RPMI7951 (cell line): ENCODE measurements around the gene CHST13. TPM values are rescaled to one million over a fixed set of nuclear protein-coding genes. Genes with fewer than 3 reads are reported as not detected.

Experiments used
- DNase-seq: peaks from one replicate; pipeline ENCODE4 v3.0.0-alpha.2; 2012; ENCODE audit warnings: low read depth
- total RNA-seq: library from RNA; depleted of rRNA; stranded (reverse); fragments of >200 nt; shearing (Covaris generic); gene quantifications from 2 replicates; pipeline ENCODE4 v1.2.3, GENCODE V29; 2014; rRNA removed

CHST13 gene, protein sequence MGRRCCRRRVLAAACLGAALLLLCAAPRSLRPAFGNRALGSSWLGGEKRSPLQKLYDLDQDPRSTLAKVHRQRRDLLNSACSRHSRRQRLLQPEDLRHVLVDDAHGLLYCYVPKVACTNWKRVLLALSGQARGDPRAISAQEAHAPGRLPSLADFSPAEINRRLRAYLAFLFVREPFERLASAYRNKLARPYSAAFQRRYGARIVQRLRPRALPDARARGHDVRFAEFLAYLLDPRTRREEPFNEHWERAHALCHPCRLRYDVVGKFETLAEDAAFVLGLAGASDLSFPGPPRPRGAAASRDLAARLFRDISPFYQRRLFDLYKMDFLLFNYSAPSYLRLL
- not detected in 2 replicates for total RNA-seq

DNA sequence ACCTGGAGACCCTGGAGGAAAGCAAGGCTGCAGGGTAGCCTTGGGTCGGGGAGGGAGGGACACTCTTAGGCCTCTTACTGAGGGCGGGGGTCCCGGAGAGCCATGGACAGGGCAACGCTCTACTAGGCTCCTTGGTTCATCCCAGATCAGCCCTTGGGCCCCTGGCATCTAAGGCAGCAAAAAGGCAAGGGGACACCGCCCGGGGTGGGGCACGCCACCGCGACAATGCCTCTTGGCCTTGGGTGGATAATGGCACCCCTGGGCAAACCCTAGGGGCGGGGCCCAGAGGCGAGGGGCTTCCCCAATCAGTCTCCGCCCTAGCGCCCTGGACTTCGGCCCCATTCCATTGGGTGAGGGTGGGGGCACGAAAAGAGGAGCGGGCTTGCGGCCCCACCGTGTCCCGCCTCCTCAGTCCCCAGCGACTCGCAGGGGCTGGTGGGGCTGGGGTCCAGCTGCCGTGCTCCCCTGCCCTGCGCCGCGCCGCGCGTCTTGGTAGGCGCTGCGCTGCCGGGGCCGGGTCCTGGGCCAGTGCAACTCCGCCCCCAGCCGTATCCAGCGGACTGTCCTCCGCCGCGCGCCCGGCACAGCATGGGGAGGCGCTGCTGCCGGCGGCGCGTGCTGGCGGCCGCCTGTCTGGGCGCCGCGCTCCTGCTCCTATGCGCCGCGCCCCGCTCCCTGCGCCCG, at the start of gene CHST13:
Gene CHST13, plus strand, starts transcription at position 411 of the 684 bp plus-strand sequence. Its CDS starts 178 bp downstream, at position 589.
- peak; percentile 45 for DNase-seq

DNA sequence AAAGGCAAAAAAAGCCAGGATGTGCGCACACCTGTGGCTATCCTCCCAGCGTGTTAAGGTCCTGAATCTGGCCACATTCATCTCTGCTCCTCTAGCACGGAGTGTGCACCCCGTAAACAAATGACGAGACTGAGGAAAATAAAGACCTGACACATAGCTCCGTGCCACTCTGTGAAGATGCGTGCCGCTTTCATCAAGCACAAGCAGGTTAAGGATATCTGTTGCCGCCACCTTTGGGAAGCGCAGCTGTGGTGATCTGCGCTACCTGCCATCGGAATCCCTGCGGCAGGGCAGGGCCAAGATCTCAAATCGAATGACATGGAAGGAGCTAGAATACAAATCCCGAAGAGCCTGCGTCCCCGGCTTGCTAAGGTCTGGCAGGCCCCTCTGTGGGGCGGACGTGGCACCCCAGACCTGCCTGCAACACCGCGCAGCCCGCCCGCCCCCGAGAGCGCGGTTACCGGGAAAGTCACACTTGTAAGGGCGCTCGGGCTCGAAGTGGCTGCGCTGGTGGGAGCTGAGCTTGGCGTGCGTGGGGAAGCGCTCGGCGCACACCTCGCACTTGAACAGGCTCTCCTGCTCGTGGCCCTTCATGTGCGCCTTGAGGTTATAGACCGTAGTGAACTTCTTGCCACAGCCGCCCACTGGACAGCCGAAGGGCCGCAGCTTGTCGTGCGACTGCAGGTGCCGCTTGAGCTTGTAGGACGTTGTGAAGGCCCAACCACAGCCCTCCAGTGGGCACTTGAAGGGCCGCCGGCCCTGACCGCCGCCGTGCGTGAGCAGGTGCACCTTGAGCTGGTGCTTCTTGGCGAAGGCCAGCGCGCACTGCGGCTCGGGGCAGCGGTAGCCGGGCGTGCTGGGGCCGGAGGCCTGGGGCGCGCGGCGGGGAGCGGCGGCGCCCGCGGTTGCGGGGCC, 49.2 kb upstream of the CHST13 start:
- peak; percentile 55 for DNase-seq

DNA sequence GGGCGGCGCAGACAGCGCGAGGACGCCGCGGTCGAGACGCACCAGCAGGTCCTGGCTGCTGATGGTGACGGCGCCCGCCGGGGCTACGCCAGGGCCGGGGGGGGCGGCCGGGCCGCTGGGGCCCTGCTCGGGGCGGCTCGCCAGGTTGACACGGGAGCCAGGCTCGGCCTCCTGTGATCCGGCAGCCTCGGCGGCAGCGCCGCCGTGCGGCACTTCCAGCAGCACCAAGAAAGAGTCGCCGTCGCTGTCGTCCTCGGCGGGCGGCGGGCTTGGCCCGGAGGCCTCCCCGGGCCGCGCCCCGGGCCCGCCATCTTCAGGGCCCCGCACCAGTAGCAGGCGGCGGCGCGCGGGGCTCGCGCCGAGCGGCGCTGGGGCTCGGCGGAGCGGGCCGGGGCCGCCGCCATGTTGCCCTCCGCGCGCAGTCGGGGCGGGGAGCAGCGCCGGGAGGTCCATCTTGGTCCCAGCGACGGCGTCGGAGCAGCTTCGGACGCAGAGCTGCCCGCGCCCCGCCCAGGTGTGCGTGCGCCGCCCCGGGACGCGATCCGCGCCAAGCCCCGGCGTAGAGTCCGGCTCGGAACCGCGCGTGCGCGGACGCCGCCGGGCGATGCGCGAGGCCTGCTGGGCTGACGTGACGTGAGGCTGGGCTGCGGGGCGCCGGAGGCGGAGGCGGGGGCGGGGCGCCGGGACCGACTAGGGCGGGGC, 48.4 kb upstream of the CHST13 start, which contains the start of gene ZXDC:
Gene ZXDC, minus strand, starts transcription at position 479 of the 702 bp plus-strand sequence. Its CDS starts 26 bp downstream, at position 453.
- DNase-seq, result peak; percentile 92

DNA sequence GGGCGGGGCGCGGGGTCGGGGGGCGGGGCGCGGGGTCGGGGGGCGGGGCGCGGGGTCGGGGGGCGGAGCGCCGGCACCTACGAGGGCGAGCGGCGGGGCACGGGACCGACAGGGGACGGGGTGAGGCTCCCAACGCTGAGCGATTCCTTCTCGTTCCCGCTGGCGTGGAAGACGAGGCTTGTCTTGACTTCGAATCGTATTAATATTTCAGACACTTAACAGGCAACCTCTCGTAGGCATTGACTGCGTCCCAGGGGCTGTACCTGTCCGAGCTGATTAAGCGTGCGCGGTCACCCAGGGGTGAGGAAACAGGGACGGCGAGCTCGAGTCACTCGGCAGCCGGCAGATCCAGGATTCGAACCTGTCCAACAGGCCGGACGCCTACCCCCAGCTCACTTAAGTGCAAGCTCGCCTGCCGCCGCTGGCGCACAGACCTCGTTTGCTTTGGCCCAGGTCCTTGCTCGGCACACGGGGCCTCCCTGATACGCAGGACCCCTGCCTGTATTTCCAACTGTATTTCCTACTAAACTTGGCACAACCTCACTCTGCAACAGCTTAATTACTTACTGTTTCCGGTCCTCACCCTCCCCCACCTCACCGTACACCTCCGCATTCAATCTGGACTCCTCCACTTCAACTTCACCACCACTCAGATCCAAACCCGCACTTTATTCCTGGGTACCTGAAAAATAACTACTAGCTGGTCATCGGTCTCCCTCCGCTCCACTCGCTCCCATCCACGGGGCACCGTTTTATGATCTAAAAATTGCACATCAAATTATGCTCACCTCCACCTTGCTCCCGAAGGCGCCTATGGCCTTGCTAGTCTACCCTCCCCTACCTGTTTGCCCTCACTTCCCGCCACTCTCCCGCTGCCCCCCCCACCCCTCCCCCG, 47.5 kb upstream of the CHST13 start:
- no peak for DNase-seq

DNA sequence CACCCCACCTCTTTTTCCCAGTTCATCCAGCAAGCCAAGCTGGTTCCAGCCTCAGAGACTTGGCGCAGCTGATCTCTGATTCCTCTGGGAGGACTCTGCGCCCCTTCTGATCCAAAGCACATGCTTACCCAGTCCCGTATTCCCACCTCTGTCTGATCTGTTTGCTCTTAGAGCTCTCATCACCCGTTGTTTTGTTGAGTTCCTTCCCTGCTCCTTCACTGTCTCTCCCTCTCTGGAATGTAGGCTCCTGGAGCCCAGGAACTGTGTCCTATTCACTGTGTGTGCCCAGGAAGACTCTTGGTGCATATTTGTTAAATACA, 46.9 kb upstream of the CHST13 start:
- DNase-seq, result no peak

DNA sequence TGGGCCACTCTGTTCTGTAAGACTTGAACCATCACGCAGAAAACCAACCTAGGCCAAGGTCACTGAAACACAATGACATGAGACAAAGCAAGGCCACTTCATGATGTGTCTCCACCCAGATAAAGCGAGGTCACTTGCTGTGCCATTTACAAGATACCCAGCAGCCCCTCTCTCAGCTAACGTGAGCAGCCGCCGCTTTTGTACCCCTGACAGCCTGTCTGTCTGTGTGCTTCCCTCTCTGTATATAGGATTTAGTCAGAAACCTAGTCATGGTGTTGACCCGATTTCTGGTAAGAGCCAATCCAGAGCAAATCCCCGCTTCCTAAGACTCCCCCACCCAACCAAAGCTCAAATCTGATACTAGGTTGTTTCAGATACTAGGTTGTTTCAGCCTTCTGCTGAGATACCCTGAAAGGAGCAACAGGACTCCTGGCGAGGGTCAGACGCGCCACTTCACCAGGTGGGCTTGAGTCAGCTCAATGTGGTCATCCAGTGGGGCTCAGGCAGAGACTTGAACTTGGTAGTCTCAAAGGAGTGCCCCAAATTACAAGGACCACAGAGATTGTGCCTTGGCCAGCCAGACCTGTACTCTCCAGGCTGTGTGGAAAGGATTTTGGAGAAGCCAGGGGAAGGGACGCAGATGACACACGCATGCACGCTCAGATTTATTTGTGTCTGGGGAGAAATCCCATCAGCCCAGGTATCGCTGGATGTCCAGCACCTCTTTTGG, 45.2 kb upstream of the CHST13 start:
- no peak for DNase-seq

DNA sequence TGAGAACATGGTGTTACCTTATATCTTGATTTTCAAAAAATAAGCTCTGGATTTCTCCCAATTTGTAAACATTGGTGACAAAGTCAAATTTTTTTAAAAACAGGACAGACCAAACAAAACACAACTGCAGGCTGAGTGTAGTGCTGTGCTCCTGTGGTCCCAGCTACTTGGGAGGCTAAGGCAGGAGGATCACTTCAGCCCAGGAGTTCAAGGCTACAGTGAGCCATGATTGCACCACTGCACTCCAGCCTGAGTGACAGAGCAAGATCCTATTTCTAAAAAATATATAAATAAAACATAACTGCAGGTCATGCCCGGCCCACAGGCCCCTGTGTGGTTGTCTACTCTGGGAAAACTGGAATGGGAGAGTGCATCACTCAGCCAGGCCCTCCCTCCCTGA, 44.3 kb upstream of the CHST13 start:
- no peak for DNase-seq

DNA sequence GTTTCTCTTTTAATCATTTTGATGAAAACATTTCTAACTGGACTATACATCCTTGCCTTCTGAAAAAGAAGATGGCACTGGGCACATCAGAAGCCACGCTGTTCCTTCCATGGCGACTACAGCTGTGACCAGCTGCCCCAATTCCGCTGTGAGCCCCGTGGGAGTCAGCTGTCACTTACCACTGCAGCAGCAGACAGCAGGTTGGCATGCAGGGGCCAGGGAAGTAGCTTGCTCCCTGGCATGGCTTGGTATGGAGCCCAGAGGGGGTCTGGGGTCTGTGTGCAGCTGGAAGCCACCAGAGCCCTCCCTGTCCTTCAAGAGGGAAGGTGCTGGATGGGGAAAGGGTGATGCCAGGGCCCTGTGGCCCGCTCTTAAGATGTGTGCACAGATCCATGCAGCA, 43.7 kb upstream of the CHST13 start:
- DNase-seq, result no peak

DNA sequence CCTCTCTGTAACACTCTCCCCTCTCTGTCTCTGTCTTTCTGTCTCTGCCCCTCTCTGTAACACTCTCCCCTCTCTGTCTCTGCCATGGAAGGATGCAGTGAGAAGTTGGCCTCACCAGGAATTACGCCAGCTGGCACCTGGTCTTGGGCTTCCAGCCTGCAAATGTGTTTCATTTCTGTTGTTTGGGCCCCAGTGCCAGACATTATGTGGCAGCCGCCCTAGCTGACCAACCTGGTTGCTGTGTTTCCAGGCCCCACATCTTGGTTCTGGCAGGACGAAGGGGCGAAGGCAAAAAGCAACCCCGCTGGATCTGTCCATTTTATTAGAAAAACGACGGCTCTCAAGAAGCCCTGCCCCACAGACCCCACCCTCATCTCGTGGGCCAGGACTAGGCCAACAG, 43.1 kb upstream of the CHST13 start:
- no peak for DNase-seq

DNA sequence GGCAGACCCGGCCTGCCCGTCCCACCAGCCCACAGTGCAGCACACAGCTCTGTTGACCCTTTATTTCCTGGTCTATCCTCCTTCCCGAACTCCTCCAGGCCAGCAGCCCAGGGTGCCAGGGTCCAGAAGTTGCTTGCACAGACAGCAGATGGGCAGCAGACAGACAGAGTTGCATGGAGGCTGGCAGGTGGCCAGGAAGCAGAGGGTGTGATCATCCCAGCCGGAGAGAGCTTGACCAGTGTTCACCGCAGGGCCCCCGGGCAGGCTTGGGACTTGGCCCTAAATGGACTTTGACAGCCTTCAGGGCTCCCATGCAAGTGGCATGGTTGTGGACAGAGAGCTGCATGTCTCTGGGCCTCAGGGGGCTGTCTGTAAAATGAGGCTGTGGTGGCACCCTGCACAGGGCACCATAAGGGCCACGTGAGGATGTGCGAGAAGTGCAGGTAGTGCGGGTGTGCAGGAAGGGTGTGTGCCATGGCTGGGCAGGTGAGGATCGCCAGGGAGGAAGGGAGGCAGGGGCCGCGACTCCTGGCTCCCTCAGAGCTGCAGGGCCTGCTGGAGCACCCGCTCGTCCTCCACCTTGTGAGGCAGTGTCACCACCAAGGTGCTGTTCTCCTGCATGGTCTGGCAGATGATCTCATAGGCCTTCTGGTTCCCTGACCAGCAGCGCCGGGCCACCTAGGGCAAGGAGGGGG, 42.0 kb upstream of the CHST13 start:
- DNase-seq, result peak; percentile 88

DNA sequence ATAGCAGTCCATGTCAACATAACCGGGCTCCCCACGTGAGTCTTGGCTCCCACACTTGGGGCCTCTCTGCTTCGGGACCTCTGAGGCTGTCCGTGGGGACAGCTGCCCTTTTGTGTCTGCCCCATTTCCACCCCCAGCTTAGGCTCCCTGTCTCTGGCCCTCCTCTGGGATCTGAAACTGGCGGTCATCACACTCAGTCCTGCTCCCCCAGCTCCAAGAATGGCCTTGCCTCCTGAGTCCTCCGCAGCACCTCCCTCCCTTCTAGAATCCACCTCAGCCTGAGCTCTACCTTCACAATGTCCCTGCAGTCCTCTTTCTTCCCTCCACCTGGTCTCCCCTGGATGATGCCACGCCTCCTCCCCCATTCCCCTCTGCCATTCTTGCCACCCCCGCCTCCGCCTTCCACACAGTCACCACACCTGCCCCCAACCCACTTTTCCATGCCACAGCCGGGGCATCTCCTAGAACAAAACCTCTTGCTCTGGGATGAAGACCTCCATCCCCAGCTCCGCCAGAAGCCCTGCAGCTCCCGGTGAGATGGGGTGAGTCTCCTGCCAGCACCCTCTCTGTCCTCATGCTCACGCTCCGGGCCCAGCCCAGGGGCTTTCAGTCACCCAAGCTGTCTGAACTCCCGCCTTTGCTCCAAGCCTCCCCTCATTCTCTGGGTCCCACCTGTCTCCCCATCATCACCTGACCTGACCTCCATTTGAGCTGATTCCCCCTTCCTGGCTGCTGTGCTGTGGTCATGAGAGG, 41.3 kb upstream of the CHST13 start:
- DNase-seq, result no peak

DNA sequence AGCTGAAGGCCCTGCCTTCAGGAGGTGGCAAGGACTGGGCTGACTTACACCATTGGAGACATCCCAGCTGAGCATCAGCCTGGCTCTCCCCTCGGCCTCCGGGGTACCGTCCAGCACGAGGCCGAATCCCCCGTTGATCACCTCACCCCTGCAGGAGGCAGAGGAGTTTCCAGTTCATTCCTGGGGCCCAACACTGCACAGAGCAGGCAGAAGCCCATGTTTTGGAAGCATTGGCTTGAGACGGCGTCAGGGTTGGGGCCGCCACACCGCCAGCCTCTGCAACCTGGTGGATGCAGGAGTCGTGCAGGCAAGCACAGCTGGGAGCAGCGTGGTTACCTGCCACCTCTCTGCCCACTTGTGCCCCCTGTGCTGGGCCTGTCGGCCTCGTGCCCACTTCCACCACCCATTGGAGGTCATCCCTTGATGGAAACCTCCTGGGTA, 40.6 kb upstream of the CHST13 start:
- no peak for DNase-seq

DNA sequence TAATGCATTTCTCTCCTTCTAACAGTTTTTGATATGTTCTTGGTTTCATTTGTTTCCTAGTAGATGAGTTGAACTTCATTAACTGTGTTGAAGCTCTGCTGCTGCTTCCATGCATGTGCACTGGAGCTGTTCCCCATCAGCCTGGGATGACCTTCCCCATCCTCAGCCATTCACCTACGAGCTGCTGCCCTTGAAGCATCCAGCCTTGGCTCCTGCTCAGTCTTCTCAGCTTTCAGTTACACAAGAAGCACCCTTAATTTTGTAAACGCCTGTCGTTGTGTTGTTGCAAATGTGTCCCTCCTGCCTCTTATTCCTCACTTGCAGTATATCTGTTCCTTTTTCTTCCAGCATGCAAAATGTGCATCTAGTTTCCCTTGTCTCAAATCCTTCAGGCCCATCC, 39.8 kb upstream of the CHST13 start:
- no peak for DNase-seq

DNA sequence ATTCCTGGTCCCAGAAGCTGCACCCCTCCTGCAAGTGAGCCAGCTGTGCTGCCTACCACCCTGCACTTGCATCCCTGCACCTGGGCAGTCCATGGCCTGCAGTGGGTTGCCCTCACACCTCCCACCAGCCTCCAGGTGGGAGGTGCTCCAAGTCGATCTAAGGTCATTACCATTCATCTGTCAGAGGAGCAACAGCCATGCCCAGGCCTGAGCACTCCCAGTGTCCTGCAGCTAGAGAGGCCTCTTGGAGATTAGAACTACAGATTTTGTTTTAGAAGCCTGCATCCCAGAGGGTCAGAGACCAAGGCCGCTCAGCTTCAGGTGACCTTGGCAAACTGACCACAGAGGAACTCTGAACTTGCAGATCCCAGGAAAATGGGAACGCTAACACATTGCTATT, 39.3 kb upstream of the CHST13 start:
- DNase-seq, result no peak

DNA sequence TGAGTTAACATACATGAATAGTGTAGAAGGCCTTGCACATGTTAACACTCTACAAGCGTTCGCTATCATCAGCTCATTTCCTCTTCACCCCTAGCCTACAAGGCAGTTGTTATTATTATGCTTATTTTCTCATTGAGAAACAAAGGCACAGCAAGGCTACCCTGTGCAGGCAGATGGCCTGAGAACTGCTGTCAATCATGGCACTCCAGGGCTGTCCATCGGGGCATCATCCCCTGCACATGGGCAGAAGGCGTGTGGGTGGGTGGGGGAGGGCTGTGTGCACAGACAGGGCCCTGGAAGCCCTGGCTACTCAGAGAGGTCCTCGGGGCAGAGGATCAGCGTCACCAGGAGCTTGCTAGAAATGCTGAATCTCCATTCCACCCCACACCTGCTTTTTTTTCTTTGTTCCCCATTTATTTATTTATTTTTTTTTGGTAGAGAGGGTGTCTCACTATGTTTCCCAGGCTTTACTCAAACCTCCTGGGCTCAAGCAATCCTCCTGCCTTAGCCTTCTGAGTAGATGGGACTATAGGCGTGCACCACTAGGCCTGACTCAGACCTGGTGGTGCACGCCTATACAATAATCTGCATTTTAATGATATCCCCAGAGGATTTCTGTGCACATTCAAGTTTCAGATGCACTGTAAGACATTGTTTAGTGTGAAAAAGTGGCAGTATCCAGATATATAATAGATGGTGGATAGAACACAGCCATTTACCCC, 38.6 kb upstream of the CHST13 start:
- DNase-seq, result no peak

DNA sequence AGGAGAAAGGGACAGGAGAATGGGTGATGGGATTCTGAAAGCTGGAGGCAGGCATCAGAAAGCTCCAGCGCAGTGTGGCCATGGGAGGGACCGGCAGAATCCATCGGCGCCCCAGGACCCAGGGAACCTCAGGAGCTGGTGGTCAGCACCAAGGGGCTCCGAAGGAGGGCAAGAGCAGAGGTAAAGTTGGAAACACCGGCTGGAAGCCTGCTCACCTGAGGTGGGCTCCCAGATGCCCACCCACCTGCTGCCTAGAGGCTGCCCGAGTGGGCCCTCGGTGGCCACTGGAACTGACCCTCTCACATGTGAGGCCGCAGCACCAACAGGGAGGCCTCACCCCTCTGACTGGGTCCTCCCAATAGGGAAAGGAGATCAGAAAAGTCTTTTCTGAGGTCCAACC, 38.0 kb upstream of the CHST13 start:
- DNase-seq, result no peak

DNA sequence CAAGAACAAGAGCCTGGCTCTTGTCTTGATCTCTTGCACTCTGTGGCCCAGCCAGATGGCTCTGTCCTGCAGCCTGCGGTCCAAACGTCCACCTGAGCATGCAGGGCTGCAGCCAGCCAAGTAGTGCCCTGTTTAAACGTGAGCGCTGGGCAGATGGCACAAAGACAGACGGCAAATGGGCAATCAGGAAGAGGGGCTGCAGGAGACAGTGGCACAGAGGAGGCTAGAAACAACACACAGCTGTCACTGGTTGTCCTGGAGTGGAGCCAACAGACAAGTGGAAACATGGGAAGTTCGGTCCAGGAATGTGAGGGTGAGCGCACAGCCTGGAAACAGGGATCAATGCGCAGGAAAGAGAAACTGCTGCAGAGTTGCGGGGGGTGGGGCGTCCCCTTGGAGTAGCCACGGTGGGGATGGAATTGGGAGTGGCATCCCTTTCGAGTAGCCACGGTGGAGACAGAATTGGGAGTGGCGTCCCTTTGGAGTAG, 37.6 kb upstream of the CHST13 start:
- DNase-seq, result no peak
